ENCODE data around the gene TXNDC8. TPM values are rescaled to one million over a fixed set of nuclear protein-coding genes. Genes with fewer than 3 reads are reported as not detected.

TXNDC8 gene
- not detected for total RNA-seq

- TF ChIP-seq, protein P1, sequence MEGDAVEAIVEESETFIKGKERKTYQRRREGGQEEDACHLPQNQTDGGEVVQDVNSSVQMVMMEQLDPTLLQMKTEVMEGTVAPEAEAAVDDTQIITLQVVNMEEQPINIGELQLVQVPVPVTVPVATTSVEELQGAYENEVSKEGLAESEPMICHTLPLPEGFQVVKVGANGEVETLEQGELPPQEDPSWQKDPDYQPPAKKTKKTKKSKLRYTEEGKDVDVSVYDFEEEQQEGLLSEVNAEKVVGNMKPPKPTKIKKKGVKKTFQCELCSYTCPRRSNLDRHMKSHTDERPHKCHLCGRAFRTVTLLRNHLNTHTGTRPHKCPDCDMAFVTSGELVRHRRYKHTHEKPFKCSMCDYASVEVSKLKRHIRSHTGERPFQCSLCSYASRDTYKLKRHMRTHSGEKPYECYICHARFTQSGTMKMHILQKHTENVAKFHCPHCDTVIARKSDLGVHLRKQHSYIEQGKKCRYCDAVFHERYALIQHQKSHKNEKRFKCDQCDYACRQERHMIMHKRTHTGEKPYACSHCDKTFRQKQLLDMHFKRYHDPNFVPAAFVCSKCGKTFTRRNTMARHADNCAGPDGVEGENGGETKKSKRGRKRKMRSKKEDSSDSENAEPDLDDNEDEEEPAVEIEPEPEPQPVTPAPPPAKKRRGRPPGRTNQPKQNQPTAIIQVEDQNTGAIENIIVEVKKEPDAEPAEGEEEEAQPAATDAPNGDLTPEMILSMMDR (IDR thresholded peaks at IDR 0.05), result no peak
- Histone ChIP-seq H3K27me3 (replicated peaks; ENCODE audit: insufficient read depth) (no peaks in the 10 kb centered on the region), H3K4me3 (no peak within 1 kb of the TSS), H3K27ac (no peak within 1 kb of the TSS), H3K4me1 (ENCODE audit: control insufficient read depth in 1 of 2, low read depth in 2 of 2) (peaks cover 0 to 10% of the 10 kb centered on the region in 2 donors), H3K36me3 (no peaks in the 10 kb centered on the region), H3K9me3 (no peaks in the 10 kb centered on the region)
- no peak for ATAC-seq (ENCODE audit: insufficient number of reproducible peaks, low FRiP score, low read depth)
- no peak for DNase-seq (ENCODE audit: low spot score)
Observed at GRCh38 chr9:110337727-110338126, at the start of gene TXNDC8. Gene TXNDC8, minus strand, starts transcription at chr9:110337863.

GRCh38 chr9:110383491-110383890 lies 45.8 kb upstream of the TXNDC8 start:
- peaks cover 25% of the 10 kb centered on the region for H3K36me3 ChIP-seq
- DNase-seq (ENCODE audit: low spot score) (no peak), ATAC-seq (ENCODE audit: insufficient number of reproducible peaks, low FRiP score, low read depth) (no peak)
- H3K27ac ChIP-seq, result no peak overlapping the region
- H3K4me1 ChIP-seq (ENCODE audit: control insufficient read depth in 1 of 2, low read depth in 2 of 2), result no peaks in the 10 kb centered on the region
- no peaks in the 10 kb centered on the region for H3K27me3 ChIP-seq (replicated peaks; ENCODE audit: insufficient read depth)
- H3K4me3 ChIP-seq, result no peak overlapping the region
- TF ChIP-seq, protein P1 (IDR thresholded peaks at IDR 0.05), result no peak
- H3K9me3 ChIP-seq, result no peaks in the 10 kb centered on the region

DNA sequence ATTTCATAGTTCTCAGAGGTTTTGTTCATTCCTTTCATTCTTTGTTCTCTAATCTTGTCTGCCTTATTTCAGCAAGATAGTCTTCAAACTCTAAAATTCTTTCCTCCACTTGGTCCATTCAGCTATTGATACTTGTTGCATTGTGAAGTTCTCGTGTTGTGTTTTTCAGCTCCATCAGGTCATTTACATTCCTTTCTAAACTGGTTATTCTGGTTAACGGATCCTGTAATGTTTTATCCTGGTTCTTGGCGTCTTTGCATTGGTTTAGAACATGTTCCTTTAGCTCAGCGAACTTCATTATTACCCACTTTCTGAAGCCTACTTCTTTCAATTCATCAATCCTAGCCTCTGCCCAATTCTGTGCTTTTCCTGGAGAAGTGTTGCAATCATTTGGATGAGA lies 45.1 kb upstream of the TXNDC8 start:
- no peak for ATAC-seq (ENCODE audit: insufficient number of reproducible peaks, low FRiP score, low read depth)
- H3K4me3 ChIP-seq, result no peak overlapping the region
- no peak for DNase-seq (ENCODE audit: low spot score)

DNA sequence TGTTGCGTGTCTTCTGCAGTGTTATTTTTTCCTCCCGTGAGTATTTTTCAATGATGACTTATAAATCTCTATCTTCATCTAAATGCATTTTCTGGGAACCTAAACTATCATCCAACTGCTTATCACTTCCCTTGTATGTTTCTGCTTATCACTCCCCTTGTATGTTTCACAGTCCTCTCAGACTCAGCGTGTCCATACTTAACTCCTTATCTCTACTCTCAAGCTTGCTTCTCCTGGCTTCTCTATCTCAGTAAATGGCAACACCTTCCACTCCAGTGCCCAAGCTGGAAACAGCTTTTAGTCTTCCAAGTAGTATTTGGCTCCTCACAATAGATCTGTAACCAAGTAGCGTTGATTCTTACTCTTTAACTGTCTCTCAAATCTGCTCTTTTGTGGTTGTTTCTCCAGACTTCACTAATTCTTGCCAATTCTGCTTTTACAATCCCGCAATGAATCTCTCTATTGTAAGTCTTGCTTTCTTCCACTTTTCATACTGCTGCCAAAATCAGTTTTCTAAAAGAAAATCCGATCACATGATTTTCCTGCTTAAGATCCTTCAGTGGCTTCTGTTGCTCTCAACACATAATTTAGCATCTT lies 33.8 kb upstream of the TXNDC8 start:
- no peak for DNase-seq (ENCODE audit: low spot score)
- TF ChIP-seq, protein P1 (IDR thresholded peaks at IDR 0.05), result no peak
- Histone ChIP-seq H3K36me3 (peaks cover 4% of the 10 kb centered on the region), H3K27me3 (replicated peaks; ENCODE audit: insufficient read depth) (no peaks in the 10 kb centered on the region), H3K4me3 (no peak overlapping the region), H3K27ac (no peak overlapping the region), H3K9me3 (no peaks in the 10 kb centered on the region), H3K4me1 (ENCODE audit: control insufficient read depth in 1 of 2, low read depth in 2 of 2) (no peaks in the 10 kb centered on the region)
- no peak for ATAC-seq (ENCODE audit: insufficient number of reproducible peaks, low FRiP score, low read depth)

More for the DNA sequence above, 45.1 kb upstream of the TXNDC8 start:
- H3K4me1 ChIP-seq (ENCODE audit: control insufficient read depth in 1 of 2, low read depth in 2 of 2), result no peaks in the 10 kb centered on the region
- H3K9me3 ChIP-seq, result no peaks in the 10 kb centered on the region
- H3K36me3 ChIP-seq, result peaks cover 25% of the 10 kb centered on the region
- no peak overlapping the region for H3K27ac ChIP-seq
- no peaks in the 10 kb centered on the region for H3K27me3 ChIP-seq (replicated peaks; ENCODE audit: insufficient read depth)
- TF ChIP-seq, protein P1 (IDR thresholded peaks at IDR 0.05), result no peak

DNA sequence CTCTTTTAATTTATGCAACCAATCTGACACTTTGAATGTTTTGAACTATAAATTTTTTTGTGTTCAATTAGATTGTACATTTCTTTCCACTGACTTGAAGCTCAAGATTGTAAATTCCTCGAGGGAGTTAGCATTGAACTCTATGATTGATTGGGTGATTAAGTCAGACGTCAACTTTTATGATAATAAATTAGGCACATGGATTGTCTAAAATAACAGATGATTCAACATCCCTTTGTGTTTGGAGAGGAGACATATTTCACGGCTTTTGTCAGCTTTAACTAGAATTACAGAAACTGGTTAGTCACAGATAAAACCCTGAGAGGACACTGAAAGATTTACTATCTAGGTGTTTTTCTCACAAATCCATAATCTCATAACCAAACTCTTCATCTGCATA lies 32.7 kb upstream of the TXNDC8 start:
- Histone ChIP-seq H3K27ac (no peak overlapping the region), H3K36me3 (peaks cover 4% of the 10 kb centered on the region), H3K27me3 (replicated peaks; ENCODE audit: insufficient read depth) (no peaks in the 10 kb centered on the region), H3K9me3 (no peaks in the 10 kb centered on the region), H3K4me1 (ENCODE audit: control insufficient read depth in 1 of 2, low read depth in 2 of 2) (no peaks in the 10 kb centered on the region), H3K4me3 (no peak overlapping the region)
- DNase-seq (ENCODE audit: low spot score), result no peak
- ATAC-seq (ENCODE audit: insufficient number of reproducible peaks, low FRiP score, low read depth), result no peak
- TF ChIP-seq, protein P1 (IDR thresholded peaks at IDR 0.05), result no peak

Measured in thoracic aorta (tissue), 2 donors.